ENCODE measurements around the gene NPAS3.

DNA sequence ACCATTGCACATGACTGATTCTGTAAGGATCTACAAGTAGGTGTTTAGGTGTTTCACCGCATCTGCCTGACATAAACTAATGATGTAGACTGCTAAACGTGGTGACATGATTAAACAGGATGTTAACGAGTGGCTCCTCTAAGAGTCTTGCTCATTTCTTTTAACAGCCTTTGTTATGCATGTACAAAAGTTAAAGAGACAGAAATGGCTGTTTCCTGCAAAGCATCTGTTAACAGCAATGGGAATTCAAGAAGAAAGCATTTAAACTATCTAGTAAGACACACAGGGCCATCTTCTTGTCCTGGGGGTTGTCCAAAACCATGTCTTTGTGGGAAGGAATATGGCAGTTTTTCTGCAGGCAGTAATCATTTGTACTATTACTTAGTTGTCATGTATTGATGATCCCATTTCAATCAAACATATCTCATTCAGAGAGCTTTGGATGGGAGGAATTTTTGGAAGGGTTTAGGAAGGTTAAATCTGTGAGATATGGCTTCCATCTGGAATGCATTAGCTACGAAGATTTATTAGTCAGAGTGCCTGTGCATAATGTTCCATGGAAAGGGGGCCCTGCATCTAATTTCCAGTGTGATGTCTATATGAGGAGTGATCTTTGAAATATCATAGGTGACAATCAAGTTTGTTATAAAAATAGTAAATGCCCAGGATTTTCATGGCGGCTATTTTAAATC, 517.1 kb downstream of the NPAS3 start:
- TF ChIP-seq, protein P1, sequence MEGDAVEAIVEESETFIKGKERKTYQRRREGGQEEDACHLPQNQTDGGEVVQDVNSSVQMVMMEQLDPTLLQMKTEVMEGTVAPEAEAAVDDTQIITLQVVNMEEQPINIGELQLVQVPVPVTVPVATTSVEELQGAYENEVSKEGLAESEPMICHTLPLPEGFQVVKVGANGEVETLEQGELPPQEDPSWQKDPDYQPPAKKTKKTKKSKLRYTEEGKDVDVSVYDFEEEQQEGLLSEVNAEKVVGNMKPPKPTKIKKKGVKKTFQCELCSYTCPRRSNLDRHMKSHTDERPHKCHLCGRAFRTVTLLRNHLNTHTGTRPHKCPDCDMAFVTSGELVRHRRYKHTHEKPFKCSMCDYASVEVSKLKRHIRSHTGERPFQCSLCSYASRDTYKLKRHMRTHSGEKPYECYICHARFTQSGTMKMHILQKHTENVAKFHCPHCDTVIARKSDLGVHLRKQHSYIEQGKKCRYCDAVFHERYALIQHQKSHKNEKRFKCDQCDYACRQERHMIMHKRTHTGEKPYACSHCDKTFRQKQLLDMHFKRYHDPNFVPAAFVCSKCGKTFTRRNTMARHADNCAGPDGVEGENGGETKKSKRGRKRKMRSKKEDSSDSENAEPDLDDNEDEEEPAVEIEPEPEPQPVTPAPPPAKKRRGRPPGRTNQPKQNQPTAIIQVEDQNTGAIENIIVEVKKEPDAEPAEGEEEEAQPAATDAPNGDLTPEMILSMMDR (conservative IDR thresholded peaks at IDR 0.05; ENCODE audit: low read depth, low read length): no peak
- no peak for TF ChIP-seq EZH2 (IDR thresholded peaks at IDR 0.05; ENCODE audit: borderline replicate concordance, low read depth, low read length, poor library complexity, severe bottlenecking)
